DND-41 (cell line): ENCODE data around the gene SCAPER.

ENCODE experiments used
- EZH2 ChIP-seq: IDR thresholded peaks from 3 replicates; pipeline ENCODE4 v1.6.1; 2012; ENCODE audit warnings: borderline replicate concordance, low read depth, mild to moderate bottlenecking, moderate library complexity, low read length, inconsistent platforms; ENCODE audit not compliant: severe bottlenecking
- TF ChIP-seq, protein P1 (sequence below): IDR thresholded peaks from 2 replicates; pipeline ENCODE4 v1.5.1; 2012; ENCODE audit warnings: borderline replicate concordance, low read length, moderate library complexity, mild to moderate bottlenecking; ENCODE audit not compliant: poor library complexity, severe bottlenecking; ENCODE audit errors: extremely low read depth

DNA sequence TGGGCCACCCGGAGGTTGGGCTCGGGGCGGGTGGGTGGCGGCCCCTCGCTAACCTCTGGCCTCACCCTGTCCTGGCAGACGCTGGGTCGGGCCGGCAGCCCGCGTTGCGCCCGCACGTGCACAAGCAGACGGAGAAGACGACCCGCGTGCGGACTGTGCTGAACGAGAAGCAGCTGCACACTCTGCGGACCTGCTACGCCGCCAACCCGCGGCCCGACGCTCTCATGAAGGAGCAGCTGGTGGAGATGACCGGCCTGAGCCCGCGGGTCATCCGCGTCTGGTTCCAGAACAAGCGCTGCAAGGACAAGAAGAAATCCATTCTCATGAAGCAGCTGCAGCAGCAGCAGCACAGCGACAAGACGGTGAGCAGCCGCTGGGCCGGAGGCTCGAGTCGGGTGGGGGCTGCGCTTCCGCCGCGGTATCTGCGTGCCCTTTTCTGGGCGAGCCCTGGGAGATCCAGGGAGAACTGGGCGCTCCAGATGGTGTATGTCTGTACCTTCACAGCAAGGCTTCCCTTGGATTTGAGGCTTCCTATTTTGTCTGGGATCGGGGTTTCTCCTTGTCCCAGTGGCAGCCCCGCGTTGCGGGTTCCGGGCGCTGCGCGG is 564.8 kb downstream of the SCAPER start:
- TF ChIP-seq, protein P1, sequence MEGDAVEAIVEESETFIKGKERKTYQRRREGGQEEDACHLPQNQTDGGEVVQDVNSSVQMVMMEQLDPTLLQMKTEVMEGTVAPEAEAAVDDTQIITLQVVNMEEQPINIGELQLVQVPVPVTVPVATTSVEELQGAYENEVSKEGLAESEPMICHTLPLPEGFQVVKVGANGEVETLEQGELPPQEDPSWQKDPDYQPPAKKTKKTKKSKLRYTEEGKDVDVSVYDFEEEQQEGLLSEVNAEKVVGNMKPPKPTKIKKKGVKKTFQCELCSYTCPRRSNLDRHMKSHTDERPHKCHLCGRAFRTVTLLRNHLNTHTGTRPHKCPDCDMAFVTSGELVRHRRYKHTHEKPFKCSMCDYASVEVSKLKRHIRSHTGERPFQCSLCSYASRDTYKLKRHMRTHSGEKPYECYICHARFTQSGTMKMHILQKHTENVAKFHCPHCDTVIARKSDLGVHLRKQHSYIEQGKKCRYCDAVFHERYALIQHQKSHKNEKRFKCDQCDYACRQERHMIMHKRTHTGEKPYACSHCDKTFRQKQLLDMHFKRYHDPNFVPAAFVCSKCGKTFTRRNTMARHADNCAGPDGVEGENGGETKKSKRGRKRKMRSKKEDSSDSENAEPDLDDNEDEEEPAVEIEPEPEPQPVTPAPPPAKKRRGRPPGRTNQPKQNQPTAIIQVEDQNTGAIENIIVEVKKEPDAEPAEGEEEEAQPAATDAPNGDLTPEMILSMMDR = no peak
- no peak for TF ChIP-seq EZH2
